Measurements from ENCODE around the gene NEAT1.

DNA sequence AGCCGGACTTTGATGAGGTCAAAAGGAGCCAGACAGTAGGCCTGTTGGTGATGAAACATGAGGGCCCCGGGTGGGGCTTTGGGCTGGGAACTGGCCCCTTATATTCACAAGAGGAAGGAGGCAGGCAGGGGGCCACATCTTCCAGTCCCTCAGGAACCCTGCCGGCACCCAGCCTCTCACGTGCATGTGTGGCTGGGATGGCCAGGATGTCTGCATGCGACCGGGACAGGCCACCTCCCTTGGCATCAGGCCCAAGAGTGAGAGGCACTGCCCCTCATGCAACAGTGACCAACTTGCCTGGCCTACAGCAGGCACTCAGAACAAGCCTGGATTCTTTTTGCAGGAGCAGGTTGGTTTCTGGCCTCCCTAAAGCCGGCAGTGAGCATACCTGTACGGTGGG lies 45.6 kb upstream of the NEAT1 start:
- TF ChIP-seq, protein P1, sequence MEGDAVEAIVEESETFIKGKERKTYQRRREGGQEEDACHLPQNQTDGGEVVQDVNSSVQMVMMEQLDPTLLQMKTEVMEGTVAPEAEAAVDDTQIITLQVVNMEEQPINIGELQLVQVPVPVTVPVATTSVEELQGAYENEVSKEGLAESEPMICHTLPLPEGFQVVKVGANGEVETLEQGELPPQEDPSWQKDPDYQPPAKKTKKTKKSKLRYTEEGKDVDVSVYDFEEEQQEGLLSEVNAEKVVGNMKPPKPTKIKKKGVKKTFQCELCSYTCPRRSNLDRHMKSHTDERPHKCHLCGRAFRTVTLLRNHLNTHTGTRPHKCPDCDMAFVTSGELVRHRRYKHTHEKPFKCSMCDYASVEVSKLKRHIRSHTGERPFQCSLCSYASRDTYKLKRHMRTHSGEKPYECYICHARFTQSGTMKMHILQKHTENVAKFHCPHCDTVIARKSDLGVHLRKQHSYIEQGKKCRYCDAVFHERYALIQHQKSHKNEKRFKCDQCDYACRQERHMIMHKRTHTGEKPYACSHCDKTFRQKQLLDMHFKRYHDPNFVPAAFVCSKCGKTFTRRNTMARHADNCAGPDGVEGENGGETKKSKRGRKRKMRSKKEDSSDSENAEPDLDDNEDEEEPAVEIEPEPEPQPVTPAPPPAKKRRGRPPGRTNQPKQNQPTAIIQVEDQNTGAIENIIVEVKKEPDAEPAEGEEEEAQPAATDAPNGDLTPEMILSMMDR (IDR thresholded peaks at IDR 0.05): no peak
- no peak for TF ChIP-seq POLR2A (IDR thresholded peaks at IDR 0.05)

Data from esophagus squamous epithelium (tissue), 4 donors.